IPS-NIHi7 (cell line): ENCODE measurements around the gene FGR.

Experiments used
- DNase-seq: peaks from one replicate; pipeline ENCODE4 v3.0.0; 2012; ENCODE audit warnings: mixed read lengths; ENCODE audit errors: extremely low spot score

The FGR gene

DNA sequence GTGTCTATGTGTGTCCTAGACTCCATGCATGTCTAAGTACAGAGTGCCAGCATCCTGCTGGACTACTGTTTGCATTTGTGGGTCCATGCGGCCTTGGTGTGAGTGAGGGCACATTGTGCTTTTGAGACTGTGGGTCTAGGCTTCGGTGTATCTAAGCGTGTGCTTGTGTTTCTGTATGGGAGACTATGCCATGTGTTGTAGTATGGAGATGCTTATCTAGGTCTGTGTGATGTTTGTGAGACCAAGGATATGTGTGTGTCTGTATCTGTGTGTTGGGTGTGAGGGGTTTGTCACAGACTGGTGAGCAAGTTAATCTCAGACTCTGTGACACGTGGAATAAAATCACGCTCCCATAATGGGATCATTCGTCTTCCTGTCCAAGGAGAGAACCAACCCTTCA, 45.5 kb downstream of the FGR start:
- DNase-seq, result no peak

DNA sequence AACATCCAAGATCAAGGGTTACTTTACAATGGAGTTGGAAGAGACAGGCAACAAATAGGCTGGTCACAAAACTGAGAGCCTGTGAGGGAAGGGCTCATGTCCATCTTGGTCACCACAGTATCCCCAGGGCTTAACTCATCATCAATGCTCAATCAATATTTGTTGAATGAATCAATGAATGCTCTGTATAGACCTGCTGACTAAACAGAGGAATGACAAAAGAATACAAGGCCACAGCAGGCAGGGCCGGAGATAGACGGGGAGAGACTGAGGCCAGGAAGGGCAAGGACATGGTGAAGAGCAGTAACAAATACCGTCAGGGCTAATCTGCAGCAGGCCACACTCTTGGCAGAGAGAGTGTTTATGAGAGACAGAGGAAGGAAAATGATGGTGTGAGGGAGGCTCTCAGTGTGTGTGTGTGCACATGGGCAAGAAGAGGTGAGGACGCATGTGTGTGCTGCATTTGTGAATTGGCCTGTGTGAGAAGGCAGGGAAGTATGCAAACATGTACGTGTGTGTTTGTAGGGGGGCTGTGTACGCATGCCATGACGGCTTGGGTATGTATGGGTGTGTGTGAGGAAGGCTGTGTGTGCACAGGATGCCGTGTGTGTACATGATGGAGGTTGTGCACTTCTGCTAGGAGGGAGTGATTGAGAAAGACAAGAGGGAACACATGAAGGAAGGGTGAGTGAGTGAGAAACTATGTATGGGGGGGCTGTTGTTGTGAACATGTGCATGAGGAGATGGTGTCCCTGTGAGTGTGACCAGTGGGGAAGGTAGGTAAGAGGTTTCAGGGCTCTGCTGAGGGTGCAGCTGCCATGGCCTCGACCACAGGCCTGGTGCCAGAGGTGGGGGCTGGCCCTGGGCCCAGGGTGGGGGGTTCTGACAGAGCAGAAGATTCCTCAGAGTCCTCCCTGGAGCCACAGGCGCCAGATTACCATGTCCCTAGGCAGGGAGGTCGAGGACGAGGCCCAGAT, 46.4 kb downstream of the FGR start:
- DNase-seq, result no peak

DNA sequence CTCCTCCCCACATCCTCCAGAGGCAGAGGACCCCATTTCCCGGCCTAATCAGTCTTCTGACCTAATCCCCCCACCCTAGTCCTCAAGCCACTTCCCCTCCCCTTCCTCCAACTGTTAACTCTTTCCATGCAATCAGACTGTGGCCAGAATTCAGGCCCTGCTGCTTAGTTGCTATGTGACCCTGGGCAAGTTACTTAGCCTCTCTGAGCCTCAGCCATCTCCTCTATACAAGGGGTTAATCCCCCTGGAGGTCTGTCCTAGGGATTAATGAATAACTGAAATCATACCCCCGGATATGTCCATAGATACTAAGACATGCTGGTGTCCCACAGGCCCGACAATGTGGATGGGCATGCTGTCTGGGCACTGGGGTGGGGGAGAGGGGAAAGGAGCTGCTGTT, 49.3 kb downstream of the FGR start:
- DNase-seq, result no peak

- no peak for DNase-seq
These were observed 50.5 kb downstream of the FGR start for GRCh38 chr1:27584453-27584852.

DNA sequence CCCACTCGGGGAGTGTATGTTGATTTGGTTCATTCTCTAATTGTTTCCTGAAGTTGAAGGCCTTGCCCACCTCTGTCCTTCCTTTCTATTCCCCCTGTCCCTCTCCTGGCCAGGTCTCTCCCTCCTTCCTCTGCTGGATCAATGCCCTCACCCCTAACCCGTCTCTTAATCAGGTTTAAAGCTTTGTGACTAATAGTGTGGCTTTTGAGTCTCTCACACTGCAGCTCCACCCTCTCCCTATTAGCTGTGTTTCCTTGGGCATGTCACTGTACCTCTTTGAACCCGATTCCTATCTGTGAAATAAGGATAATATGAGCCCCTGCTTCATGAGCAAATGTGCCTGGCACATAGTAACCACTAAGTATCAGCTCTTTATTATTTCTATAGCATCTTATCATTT, 51.5 kb downstream of the FGR start:
- no peak for DNase-seq

DNA sequence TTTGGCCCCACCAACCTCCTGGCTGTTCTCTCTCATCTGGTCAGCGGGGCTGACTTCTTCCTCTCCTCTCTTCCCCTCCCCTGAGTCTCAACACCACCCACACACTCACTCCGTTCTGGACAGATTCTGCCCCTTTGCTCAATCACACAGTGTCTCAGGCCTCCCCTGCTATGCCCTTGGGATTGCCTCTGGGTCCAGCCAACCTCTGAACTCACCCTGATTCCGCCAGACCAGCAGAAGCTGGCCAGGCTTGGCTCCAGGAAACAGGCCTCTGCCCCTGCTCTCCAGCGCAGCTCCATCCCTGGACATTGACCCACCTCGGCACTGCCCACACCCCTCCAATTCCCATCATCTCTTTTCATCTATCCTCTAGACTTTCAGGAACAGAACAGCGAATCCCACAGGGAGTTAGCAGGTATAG, 53.2 kb downstream of the FGR start:
- no peak for DNase-seq

- DNase-seq, result no peak
These were observed 57.3 kb downstream of the FGR start for GRCh38 chr1:27577504-27578188.

DNA sequence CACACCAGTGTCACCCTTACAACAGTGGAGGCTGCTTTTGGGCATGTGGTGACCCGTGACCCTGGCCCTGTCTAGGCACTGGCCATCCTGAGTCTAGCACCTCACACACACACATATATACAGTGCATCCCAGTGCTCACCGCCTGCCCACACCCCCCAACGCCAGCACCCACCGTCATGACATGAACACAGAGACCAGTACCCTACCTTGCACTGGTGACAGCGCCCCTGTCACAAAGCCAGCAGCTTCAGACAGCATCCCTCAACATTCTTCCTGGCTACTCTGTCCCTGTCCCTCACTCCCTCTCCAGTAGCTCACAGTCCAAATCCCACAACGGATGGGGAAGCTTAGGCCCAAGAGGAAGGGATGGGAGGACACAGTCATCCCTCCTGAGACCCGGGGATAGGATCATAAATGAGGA, 58.2 kb downstream of the FGR start:
- no peak for DNase-seq

DNA sequence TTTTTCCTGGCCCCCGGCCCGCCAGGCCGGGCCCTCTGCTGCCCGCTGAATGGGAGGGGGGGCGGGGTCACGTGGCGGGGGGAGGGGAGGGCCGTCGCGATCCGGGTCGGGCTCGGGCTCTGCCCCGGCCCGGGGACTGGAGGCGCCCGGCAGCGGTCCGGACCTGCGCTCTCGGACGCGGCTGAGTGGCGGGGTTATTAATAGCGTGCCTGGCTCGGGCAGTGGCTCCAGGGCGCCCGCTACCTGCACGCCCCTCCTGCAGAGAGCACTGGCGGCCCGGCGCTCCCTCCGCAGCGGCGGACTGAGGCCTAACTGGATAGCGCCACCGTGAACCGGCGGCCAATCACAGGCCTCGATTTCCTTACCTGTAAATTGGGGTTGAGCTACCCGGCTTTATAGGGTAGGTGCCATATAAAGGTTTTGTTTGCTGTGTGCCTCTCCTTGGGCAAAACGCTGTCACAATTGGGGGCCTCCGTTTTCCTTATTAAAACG, 59.1 kb downstream of the FGR start:
- DNase-seq, result peak; percentile 81

DNA sequence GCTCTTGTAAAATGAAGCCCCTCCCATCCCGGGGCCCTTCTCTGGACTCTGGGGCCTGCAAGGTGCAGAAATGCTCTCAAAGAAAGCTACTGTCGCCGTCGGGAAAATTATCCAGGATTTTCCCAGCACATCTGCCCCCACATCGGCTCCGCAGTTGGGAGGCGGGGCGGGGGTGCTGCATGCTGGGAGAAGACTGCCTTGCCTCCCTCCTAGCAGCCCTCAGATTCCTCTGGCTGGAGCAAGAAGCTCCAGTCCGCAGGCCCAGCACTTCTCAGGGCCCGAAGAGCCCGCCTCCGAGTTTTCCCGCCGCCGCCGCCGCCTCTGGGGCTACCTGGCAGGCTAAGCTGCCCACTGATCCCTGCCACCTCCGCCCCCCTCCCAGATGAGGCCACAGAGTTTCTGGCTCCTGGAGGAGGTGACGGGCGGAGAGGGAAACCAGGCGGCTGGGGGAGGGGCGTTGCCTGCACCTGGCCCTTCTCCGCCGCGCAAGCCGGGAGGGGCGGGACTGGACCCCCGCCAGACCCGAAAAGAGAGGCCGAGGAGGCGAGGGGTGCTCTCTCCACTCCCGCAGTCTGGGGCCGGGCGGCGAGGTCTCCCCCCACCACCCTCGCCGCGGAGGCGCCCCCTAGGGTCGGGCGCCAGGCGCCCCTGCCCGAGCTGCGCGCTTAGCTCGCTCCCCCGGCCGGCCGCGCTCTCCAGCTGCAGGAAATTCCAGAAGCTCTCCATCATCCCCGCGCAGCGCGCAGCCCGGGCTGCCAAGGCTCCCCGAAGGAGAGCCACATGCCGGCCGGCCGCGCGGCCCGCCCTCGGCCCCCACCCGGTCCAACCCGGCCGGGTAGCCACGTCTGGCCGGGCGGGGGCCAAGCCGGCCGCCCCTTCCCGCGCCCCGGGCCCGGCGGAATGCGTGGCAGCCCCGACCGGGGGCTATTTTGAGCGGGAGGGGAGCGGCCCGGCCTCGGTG, 59.8 kb downstream of the FGR start:
- DNase-seq, result peak; percentile 79

- DNase-seq, result no peak
These were observed 60.8 kb downstream of the FGR start for GRCh38 chr1:27574001-27574781.

- no peak for DNase-seq
These were observed 62.1 kb downstream of the FGR start for GRCh38 chr1:27572679-27573426.

DNA sequence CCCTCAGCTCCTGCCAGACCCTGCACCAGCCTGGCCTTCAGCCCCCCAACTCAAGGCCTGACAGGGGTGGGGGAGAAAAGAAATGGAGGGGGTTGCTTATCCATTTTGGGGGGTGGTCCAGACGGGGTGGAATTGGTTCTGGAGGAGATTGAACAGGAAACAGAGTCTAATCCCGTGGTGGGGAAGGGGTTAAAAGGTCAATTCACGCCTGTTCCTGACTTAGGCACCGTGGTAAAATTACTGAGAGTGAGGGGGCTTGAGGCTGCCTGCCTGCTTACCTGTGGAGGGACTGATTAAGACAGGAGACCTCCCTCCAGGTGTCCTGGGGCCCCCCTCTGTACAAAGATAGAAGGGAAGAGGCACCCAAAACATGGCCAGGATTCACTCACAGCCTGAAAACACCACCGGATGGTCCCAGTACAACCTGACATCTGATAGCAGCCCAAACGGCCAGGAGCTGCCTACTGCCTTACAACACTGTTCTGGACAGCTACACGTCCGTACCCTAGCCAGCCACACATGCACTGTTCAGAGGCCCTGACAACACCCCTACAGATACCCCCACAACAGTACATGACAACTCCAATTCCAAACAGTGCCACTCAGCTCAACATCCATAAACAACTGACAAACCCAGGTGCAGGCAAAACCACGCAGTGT, 62.8 kb downstream of the FGR start:
- DNase-seq, result no peak

GRCh38 chr1:27571439-27572018, 63.5 kb downstream of the FGR start:
- no peak for DNase-seq

DNA sequence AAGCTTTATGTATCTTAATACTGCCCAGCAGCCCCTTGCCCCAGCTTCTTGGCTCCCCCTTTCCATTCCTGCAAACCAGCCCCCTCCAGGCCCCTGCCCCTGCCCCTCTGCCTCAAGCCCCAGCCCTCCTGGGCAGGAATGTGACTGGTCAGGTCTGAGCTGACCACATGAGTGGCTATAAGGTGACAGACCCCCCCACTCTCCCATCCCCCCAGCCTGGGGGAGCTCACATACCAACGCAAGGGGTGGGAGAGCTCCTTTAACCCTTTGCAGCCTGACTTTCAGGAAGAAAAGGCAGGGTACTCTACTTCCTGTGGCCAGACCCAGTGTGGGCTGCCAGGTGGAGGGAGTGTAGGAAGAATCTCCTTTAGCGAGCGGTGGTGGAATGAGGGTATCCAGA, 64.2 kb downstream of the FGR start:
- no peak for DNase-seq

GRCh38 chr1:27570356-27570755, 64.6 kb downstream of the FGR start:
- DNase-seq, result no peak

DNA sequence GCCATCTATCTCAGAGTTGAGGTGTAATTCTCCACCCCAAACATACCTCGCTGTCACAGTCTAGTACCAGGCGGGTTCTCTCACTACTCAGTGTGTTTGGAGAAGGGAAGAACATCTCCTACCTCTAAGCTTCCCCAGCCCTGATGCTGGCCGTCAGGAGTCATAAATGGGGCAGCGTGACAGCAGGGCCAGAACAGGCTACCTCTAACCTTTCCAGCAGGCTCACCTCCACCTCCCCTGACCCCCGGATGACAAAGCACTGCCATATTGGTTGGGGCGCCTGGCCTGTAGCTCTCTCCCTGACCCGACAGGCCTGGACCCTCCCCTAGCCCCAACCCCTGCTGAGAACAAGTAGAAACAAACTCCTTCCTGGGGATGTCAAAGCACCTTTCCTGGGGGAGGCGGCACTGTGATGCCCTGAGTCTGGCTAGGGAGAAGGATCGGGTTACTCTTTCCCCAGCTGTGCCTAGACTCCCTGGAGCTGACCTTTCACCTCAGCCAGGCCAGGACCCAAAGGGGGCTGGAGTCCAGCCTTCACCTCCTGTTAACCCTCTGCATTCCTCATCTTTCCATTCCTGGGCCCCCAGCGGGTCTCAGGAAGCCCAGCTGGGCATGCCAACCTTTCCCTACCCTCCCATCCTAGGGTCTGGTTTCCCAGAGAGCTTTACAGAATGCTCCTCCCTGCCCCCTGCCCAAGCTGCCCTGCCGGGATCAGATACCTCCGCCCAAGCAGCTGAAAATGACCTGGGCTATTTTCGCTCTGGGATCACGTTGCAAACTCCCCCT, 65.3 kb downstream of the FGR start:
- DNase-seq, result no peak

DNA sequence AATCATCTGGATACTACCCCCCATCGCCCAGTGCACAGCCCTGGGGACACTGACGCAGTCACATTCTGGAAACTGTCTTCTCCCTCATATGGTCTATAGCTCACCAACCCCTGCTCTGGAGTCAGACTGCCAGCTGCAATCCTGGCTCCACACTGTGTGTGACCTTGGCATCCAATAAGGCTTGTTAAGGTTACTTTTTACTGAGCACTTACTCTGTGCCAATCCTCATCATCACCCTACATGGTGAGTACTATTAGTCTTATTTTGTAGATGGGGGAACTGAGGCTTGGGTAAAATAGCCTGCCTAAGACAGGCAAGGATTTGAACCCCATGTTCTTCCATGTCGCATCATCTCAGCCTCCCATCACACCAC, 65.9 kb downstream of the FGR start:
- DNase-seq, result no peak
